SK-N-SH (cell line): ENCODE results near the gene CIBAR2. TPM values are rescaled to one million over a fixed set of nuclear protein-coding genes. Genes with fewer than 3 reads are reported as not detected.

ENCODE experiments used
- CTCF ChIA-PET: fragments of 300-600, 350-600 bp; formaldehyde crosslinking; extraction: SDS; loops from one replicate; lab custom pipeline; 2021; lab: Yijun Ruan, JAX
- POLR2A ChIA-PET: fragments of 350-600 bp; sonication (Branson Sonifier 250); formaldehyde crosslinking; extraction: SDS; loops from one replicate; lab custom pipeline; 2020; ENCODE audit warnings: antibody characterized with exemption, inconsistent platforms; lab: Yijun Ruan, JAX
- DNase-seq: peaks from one replicate; pipeline ENCODE4 v3.0.0; 2012
- H2AFZ ChIP-seq: fragments of 200-600 bp; sonication (generic); 2 replicates; pipeline ENCODE4 v1.8.1; 2016; ENCODE audit warnings: antibody characterized with exemption, mild to moderate bottlenecking, low read depth
- H3F3A ChIP-seq: fragments of 200-600 bp; sonication (generic); replicated peaks from 2 replicates; pipeline ENCODE3; 2016; ENCODE audit warnings: antibody characterized with exemption, mild to moderate bottlenecking; ENCODE audit not compliant: insufficient read depth
- H3K27ac ChIP-seq, 2 experiments: fragments of 200-500 bp in 1 of 2; fragments of 200-600 bp in 1 of 2; sonication (Bioruptor generic) in 1 of 2; sonication (generic), shearing (Covaris generic) in 1 of 2; 2 replicates each; pipeline versions ENCODE4 v1.5.1 to v1.6.1; 2014 to 2016; ENCODE audit warnings: low read depth in 2 of 2, inconsistent platforms in 1 of 2, low read length in 1 of 2, mild to moderate bottlenecking in 1 of 2, mixed read lengths in 1 of 2
- H3K27me3 ChIP-seq: fragments of 200-600 bp; sonication (generic), shearing (Covaris generic); 2 replicates; pipeline ENCODE4 v1.6.1; 2016; ENCODE audit warnings: mixed run types; ENCODE audit not compliant: insufficient read depth
- H3K36me3 ChIP-seq, 2 experiments: fragments of 200-500 bp in 1 of 2; fragments of 200-600 bp in 1 of 2; sonication (Bioruptor generic) in 1 of 2; sonication (generic) in 1 of 2; replicated peaks in 1 of 2; 2 replicates each; pipeline versions ENCODE3 to v1.5.1; 2014 to 2016; ENCODE audit warnings: low read length in 1 of 2, mild to moderate bottlenecking in 1 of 2; ENCODE audit not compliant: insufficient read depth in 2 of 2, control insufficient read depth in 1 of 2
- H3K4me1 ChIP-seq, 2 experiments: fragments of 200-500 bp in 1 of 2; fragments of 200-600 bp in 1 of 2; sonication (Bioruptor generic) in 1 of 2; sonication (generic), shearing (Covaris generic) in 1 of 2; 2 replicates each; pipeline versions ENCODE4 v1.5.1 to v1.6.1; 2014 to 2016; ENCODE audit warnings: low read depth in 1 of 2, low read length in 1 of 2, mixed run types in 1 of 2; ENCODE audit not compliant: insufficient read depth in 2 of 2, control insufficient read depth in 1 of 2
- H3K4me2 ChIP-seq: fragments of 200-600 bp; sonication (generic), shearing (Covaris generic); 2 replicates; pipeline ENCODE4 v1.6.1; 2017; ENCODE audit warnings: mixed run types
- H3K4me3 ChIP-seq, 2 experiments: fragments of 200-500 bp in 1 of 2; fragments of 200-600 bp in 1 of 2; sonication (Bioruptor generic) in 1 of 2; sonication (generic), shearing (Covaris generic) in 1 of 2; 2 replicates each; pipeline versions ENCODE4 v1.5.1 to v1.8.1; 2014 to 2016; ENCODE audit warnings: low read depth in 2 of 2, inconsistent platforms in 1 of 2, low read length in 1 of 2, mild to moderate bottlenecking in 1 of 2, mixed read lengths in 1 of 2, moderate library complexity in 1 of 2
- H3K79me2 ChIP-seq: fragments of 200-600 bp; sonication (generic); 2 replicates; pipeline ENCODE4 v1.8.1; 2017; ENCODE audit warnings: mild to moderate bottlenecking; ENCODE audit not compliant: insufficient read depth
- H3K9ac ChIP-seq: fragments of 200-600 bp; sonication (generic); 2 replicates; pipeline ENCODE4 v1.6.1; 2017; ENCODE audit warnings: mixed run types
- H3K9me2 ChIP-seq: fragments of 200-600 bp; sonication (generic); 2 replicates; pipeline ENCODE4 v1.6.1; 2017; ENCODE audit warnings: mixed run types
- H3K9me3 ChIP-seq: fragments of 200-600 bp; sonication (generic); 2 replicates; pipeline ENCODE4 v1.6.1; 2017; ENCODE audit warnings: mixed run types, mild to moderate bottlenecking, moderate library complexity
- H4K20me1 ChIP-seq: fragments of 200-600 bp; sonication (generic); 2 replicates; pipeline ENCODE4 v1.6.1; 2017; ENCODE audit warnings: mild to moderate bottlenecking, mixed run types; ENCODE audit not compliant: insufficient read depth
- CHD2 ChIP-seq: fragments of 150-350 bp; IDR thresholded peaks from 2 replicates; pipeline ENCODE4 v1.6.1; 2018; ENCODE audit warnings: low read length; ENCODE audit not compliant: partially characterized antibody
- ELF1 ChIP-seq: IDR thresholded peaks from 2 replicates; pipeline ENCODE4 v1.4.0; 2012
- EP300 ChIP-seq, 2 experiments: IDR thresholded peaks; 2 replicates each; pipeline versions ENCODE4 v1.4.0 to v1.6.1; 2012; ENCODE audit warnings: borderline replicate concordance in 1 of 2, low read depth in 1 of 2, low read length in 1 of 2
- EZH2phosphoT487 ChIP-seq: fragments of 200-600 bp; sonication (generic); IDR thresholded peaks from 2 replicates; pipeline ENCODE4 v1.6.1; 2017; ENCODE audit warnings: low read depth, mixed run types, mild to moderate bottlenecking, antibody characterized with exemption, moderate library complexity, borderline replicate concordance
- FOXM1 ChIP-seq: IDR thresholded peaks from 2 replicates; pipeline ENCODE4 v1.4.0; 2012; ENCODE audit warnings: low read depth, mild to moderate bottlenecking
- GABPA ChIP-seq: IDR thresholded peaks from 2 replicates; pipeline ENCODE4 v1.4.0; 2012; ENCODE audit warnings: low read depth, mild to moderate bottlenecking
- JUND ChIP-seq: IDR thresholded peaks from 2 replicates; pipeline ENCODE4 v1.4.0; 2012
- MXI1 ChIP-seq: IDR thresholded peaks from 2 replicates; pipeline ENCODE4 v1.6.1; 2012; ENCODE audit warnings: mild to moderate bottlenecking, low read depth, low read length, improper control_type of control experiment
- NRF1 ChIP-seq: IDR thresholded peaks from 2 replicates; pipeline ENCODE4 v1.6.1; 2012; ENCODE audit warnings: low read depth, mild to moderate bottlenecking, low read length
- PBX3 ChIP-seq: IDR thresholded peaks from 2 replicates; pipeline ENCODE4; 2012
- POLR2AphosphoS5 ChIP-seq: IDR thresholded peaks from 2 replicates; pipeline ENCODE4 v1.6.1; 2012; ENCODE audit warnings: low read depth, low read length
- RAD21 ChIP-seq: IDR thresholded peaks from 2 replicates; pipeline ENCODE4 v1.6.1; 2012; ENCODE audit warnings: mild to moderate bottlenecking, low read length
- RCOR1 ChIP-seq: fragments of 150-350 bp; IDR thresholded peaks from 2 replicates; pipeline ENCODE4 v1.6.1; 2017; ENCODE audit warnings: antibody characterized with exemption, low read length
- RFX5 ChIP-seq: IDR thresholded peaks from 2 replicates; pipeline ENCODE4 v1.6.1; 2012; ENCODE audit warnings: mild to moderate bottlenecking, improper control_type of control experiment, low read length
- RXRA ChIP-seq: IDR thresholded peaks from 2 replicates; pipeline ENCODE4 v1.4.0; 2012; ENCODE audit warnings: low read depth, mild to moderate bottlenecking, borderline replicate concordance
- SMC3 ChIP-seq: IDR thresholded peaks from 2 replicates; pipeline ENCODE4 v1.6.1; 2012; ENCODE audit warnings: low read depth, low read length, improper control_type of control experiment
- TAF1 ChIP-seq: IDR thresholded peaks from 2 replicates; pipeline ENCODE4 v1.6.1; 2012; ENCODE audit warnings: low read depth, mild to moderate bottlenecking, low read length, moderate library complexity, borderline replicate concordance
- TEAD4 ChIP-seq: IDR thresholded peaks from 2 replicates; pipeline ENCODE4 v1.4.0; 2012; ENCODE audit warnings: mild to moderate bottlenecking, borderline replicate concordance; ENCODE audit not compliant: insufficient read depth
- USF2 ChIP-seq: fragments of 150-350 bp; IDR thresholded peaks from 2 replicates; pipeline ENCODE4 v1.6.1; 2017; ENCODE audit warnings: antibody characterized with exemption, low read length, low read depth, borderline replicate concordance
- ZBTB33 ChIP-seq: IDR thresholded peaks from 2 replicates; pipeline ENCODE4 v1.4.0; 2012; ENCODE audit warnings: low read depth, borderline replicate concordance
- WGBS: methylation state at CpG from one replicate; pipeline ENCODE4 v1.1.6; 2017; ENCODE audit warnings: low lambda C conversion rate; 5-methylcytosine and 5-hydroxymethylcytosine counted together
- polyA plus RNA-seq, 3 experiments: library from polyadenylated mRNA; depleted of rRNA; stranded (reverse); fragments of >200 nt; gene quantifications; 2 replicates each; pipeline ENCODE4 v1.2.3, GENCODE V29; 2012

The CIBAR2 gene
- polyA plus RNA-seq, 1 of the 3 experiments (the other 2 are of a cell fraction), result 0.15 TPM

GRCh38 chr16:85145734-85146531, 33.7 kb upstream of the CIBAR2 start:
- ChIA-PET POLR2A (no interaction called here), CTCF (interaction anchor here (0.9 to 2.0 kb wide), 5 partner anchors 13 to 31 kb away, joined by 3 to 9 read pairs (median 4); no protein-coding TSS in a partner anchor)
- peaks cover 0 to 45% of the 10 kb centered on the region in 2 experiments; a peak in 3 of 4 replicates for H3K4me1 ChIP-seq
- no peaks in the 10 kb centered on the region for H3K27me3 ChIP-seq
- no peaks in the 10 kb centered on the region for H3F3A ChIP-seq
- H3K9me2 ChIP-seq, result no peaks in the 10 kb centered on the region
- no peak overlapping the region for H3K27ac ChIP-seq
- H3K4me3 ChIP-seq, result no peak overlapping the region
- H3K9me3 ChIP-seq, result no peaks in the 10 kb centered on the region
- H3K79me2 ChIP-seq, result no peaks in the 10 kb centered on the region
- no peaks in the 10 kb centered on the region for H3K36me3 ChIP-seq
- no peaks in the 10 kb centered on the region for H4K20me1 ChIP-seq
- H3K4me2 ChIP-seq, result no peak overlapping the region
- 81% methylated on average over 10 of the region's 20 CpGs for WGBS
- no peak overlapping the region for H2AFZ ChIP-seq
- H3K9ac ChIP-seq, result no peak overlapping the region
- no peak for TF ChIP-seq RAD21
- no peak for TF ChIP-seq RXRA
- TF ChIP-seq TAF1, result no peak
- TF ChIP-seq EP300 (IDR thresholded peaks at IDR 0.05; ENCODE audit: borderline replicate concordance in 1 of 2, low read depth in 1 of 2, low read length in 1 of 2), result no peak
- no peak for TF ChIP-seq FOXM1
- no peak for TF ChIP-seq PBX3
- TF ChIP-seq RCOR1, result no peak
- no peak for TF ChIP-seq MXI1
- TF ChIP-seq ELF1, result no peak
- TF ChIP-seq POLR2AphosphoS5, result no peak
- no peak for TF ChIP-seq RFX5
- no peak for TF ChIP-seq JUND
- TF ChIP-seq GABPA, result no peak
- no peak for TF ChIP-seq SMC3
- no peak for TF ChIP-seq TEAD4
- no peak for TF ChIP-seq USF2
- no peak for TF ChIP-seq ZBTB33
- TF ChIP-seq NRF1, result no peak
- TF ChIP-seq CHD2, result no peak
- no peak for TF ChIP-seq EZH2phosphoT487
- DNase-seq, result peak; percentile 68
